Kidney epithelial cell (primary cell): Measurements from ENCODE around the gene RERE. TPM values are rescaled to one million over a fixed set of nuclear protein-coding genes. Genes with fewer than 3 reads are reported as not detected.

Source experiments
- DNase-seq: peaks from one replicate; pipeline ENCODE4 v3.0.0-alpha.2; 2010; ENCODE audit warnings: low read depth
- H3K27me3 ChIP-seq: 2 replicates; pipeline ENCODE4 v1.6.0; 2011; ENCODE audit warnings: low read length; ENCODE audit not compliant: control insufficient read depth, insufficient read depth
- H3K36me3 ChIP-seq: 2 replicates; pipeline ENCODE4 v1.5.1; 2011; ENCODE audit warnings: low read length; ENCODE audit not compliant: control insufficient read depth, insufficient read depth
- H3K4me3 ChIP-seq: 2 replicates; pipeline ENCODE4 v1.5.1; 2011; ENCODE audit warnings: low read depth, mild to moderate bottlenecking, control low read depth, low read length
- total RNA-seq: library from RNA; depleted of rRNA; stranded (reverse); fragments of >200 nt; gene quantifications from 2 replicates; pipeline ENCODE4 v1.2.3, GENCODE V29; 2015
- TF ChIP-seq, protein P1 (sequence below): IDR thresholded peaks from 2 replicates; pipeline ENCODE4 v1.5.1; 2011; ENCODE audit warnings: mild to moderate bottlenecking, moderate library complexity, low read length, control low read depth, inconsistent platforms; ENCODE audit not compliant: insufficient read depth, poor library complexity, severe bottlenecking

Gene RERE
- total RNA-seq, 1 donor from 2014 or later = 47.5 TPM

DNA sequence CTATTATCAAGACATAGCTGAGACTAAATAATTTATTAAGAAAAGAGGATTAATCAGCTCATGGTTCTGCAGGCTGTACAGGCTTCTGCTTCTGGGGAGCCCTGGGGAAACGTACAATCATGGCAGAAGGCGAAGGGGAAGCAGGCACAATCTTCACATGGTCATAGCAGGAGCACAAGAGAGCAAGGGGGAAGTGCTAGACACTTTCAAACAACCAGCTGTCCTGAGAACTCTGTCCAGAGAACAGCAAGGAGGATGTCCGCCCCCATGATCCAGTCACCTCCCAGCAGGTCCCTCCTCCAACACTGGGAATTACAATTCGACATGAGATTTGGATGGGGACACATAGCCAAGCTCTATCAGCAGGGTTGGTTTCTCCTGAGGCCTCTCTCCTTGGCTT lies 509.8 kb downstream of the RERE start:
- no peak overlapping the region for H3K4me3 ChIP-seq
- no peak for DNase-seq
- H3K27me3 ChIP-seq = no peaks in the 10 kb centered on the region
- H3K36me3 ChIP-seq = no peaks in the 10 kb centered on the region
- TF ChIP-seq, protein P1, sequence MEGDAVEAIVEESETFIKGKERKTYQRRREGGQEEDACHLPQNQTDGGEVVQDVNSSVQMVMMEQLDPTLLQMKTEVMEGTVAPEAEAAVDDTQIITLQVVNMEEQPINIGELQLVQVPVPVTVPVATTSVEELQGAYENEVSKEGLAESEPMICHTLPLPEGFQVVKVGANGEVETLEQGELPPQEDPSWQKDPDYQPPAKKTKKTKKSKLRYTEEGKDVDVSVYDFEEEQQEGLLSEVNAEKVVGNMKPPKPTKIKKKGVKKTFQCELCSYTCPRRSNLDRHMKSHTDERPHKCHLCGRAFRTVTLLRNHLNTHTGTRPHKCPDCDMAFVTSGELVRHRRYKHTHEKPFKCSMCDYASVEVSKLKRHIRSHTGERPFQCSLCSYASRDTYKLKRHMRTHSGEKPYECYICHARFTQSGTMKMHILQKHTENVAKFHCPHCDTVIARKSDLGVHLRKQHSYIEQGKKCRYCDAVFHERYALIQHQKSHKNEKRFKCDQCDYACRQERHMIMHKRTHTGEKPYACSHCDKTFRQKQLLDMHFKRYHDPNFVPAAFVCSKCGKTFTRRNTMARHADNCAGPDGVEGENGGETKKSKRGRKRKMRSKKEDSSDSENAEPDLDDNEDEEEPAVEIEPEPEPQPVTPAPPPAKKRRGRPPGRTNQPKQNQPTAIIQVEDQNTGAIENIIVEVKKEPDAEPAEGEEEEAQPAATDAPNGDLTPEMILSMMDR = no peak

DNA sequence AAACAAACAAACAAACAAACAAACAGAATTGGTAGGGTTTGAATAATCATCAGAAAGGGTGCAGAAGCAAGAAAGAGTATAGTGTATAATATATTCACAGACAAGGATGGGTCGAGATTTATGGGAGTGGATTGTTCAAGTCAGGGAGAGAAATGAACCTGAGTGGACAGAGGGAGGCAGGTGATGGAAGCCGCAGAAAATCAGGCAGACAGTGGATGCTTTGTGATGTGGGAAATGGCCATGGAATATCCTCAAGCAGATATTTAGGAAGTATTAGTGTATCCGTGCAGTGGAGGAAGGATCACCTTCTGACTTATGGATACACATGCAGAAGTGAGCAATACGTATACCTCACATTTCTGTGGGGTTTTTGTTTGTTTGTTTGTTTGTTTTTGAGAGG lies 513.6 kb downstream of the RERE start:
- H3K36me3 ChIP-seq = no peaks in the 10 kb centered on the region
- no peaks in the 10 kb centered on the region for H3K27me3 ChIP-seq
- DNase-seq = no peak
- TF ChIP-seq, protein P1 = no peak
- H3K4me3 ChIP-seq = no peak overlapping the region

DNA sequence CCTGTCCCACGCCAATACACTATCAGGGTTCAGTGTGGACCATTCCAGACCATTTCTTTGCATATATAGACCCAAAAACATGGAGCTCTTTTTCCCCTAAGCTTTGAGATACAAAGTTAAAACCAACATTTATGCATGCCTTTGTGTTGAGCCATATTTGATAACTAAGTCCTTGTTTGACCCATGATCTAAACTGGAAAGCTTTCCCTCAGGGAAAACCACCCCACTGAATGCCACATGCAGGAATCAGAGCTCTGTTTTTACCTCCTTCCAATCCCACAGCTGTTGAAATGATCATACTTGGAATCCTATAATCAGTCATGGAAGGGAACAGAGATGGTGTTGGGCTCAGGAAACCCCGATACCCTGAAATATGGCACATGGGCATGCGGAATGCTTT lies 514.3 kb downstream of the RERE start:
- TF ChIP-seq, protein P1 = no peak
- Histone ChIP-seq H3K27me3 (no peaks in the 10 kb centered on the region), H3K4me3 (no peak overlapping the region), H3K36me3 (no peaks in the 10 kb centered on the region)
- DNase-seq = no peak

Other genes with a start within 250 kb of the RERE start
- gene ENO1, start 61.0 kb upstream of the RERE start, total RNA-seq = 1,235 and 1,336 TPM in 2 replicates
- gene CA6, start 128.2 kb upstream of the RERE start, total RNA-seq = not detected in 2 replicates
- not detected in 2 replicates for gene SLC2A7, start 208.8 kb upstream of the RERE start, total RNA-seq